Neural cell (in vitro differentiated cells): Measurements from ENCODE around the gene ARHGAP35. TPM values are rescaled to one million over a fixed set of nuclear protein-coding genes. Genes with fewer than 3 reads are reported as not detected.
"Not testable (repeated sequence)": the region's sequence is repeated elsewhere in the genome, so short reads cannot be mapped to it uniquely, and the experiment has no call there.

Experiments used
- H2AFZ ChIP-seq: fragments of 200-600, 300-800 bp; sonication (generic), shearing (Covaris generic); 2 replicates; pipeline ENCODE4 v1.6.0; 2014; ENCODE audit warnings: low read depth, mild to moderate bottlenecking, antibody characterized with exemption, low read length, moderate library complexity
- H3F3A ChIP-seq: fragments of 200-600 bp; shearing (Covaris generic); 2 replicates; pipeline ENCODE4 v1.6.1; 2016; ENCODE audit warnings: mild to moderate bottlenecking, moderate library complexity, mixed read lengths, antibody characterized with exemption, low read length; ENCODE audit not compliant: insufficient read depth, poor library complexity, severe bottlenecking
- H3K27ac ChIP-seq: fragments of 200-600, 300-800 bp; sonication (generic), shearing (Covaris generic); 2 replicates; pipeline ENCODE4 v1.5.1; 2014; ENCODE audit warnings: mild to moderate bottlenecking, low read length, moderate library complexity
- H3K27me3 ChIP-seq: fragments of 300-800, 200-600 bp; sonication (generic), shearing (Covaris generic); 2 replicates; pipeline ENCODE4 v1.6.0; 2014; ENCODE audit warnings: mild to moderate bottlenecking, low read depth, low read length, moderate library complexity; ENCODE audit not compliant: insufficient read depth
- H3K36me3 ChIP-seq: fragments of 300-800, 200-600 bp; sonication (generic), shearing (Covaris generic); 2 replicates; pipeline ENCODE4 v1.5.1; 2014; ENCODE audit warnings: mild to moderate bottlenecking, antibody characterized with exemption, low read length, moderate library complexity; ENCODE audit not compliant: insufficient read depth
- H3K4me2 ChIP-seq: fragments of 300-800, 200-600 bp; sonication (generic), shearing (Covaris generic); 2 replicates; pipeline ENCODE4 v1.6.0; 2014; ENCODE audit warnings: mild to moderate bottlenecking, low read length
- H3K4me3 ChIP-seq: fragments of 300-800, 200-600 bp; sonication (generic), shearing (Covaris generic); 2 replicates; pipeline ENCODE4 v1.5.1; 2014; ENCODE audit warnings: mild to moderate bottlenecking, low read length, moderate library complexity
- H3K79me2 ChIP-seq: fragments of 200-600 bp; shearing (Covaris generic); replicated peaks from 2 replicates; pipeline ENCODE4 v1.6.0; 2014; ENCODE audit warnings: mild to moderate bottlenecking, low read length, moderate library complexity; ENCODE audit not compliant: insufficient read depth
- H3K9ac ChIP-seq: fragments of 300-800, 200-600 bp; sonication (generic), shearing (Covaris generic); 2 replicates; pipeline ENCODE4 v1.6.1; 2016; ENCODE audit warnings: mild to moderate bottlenecking, low read length, mixed read lengths
- H3K9me2 ChIP-seq: fragments of 200-600 bp; shearing (Covaris generic); 2 replicates; pipeline ENCODE4 v1.6.1; 2016; ENCODE audit warnings: mild to moderate bottlenecking, low read length, mixed read lengths; ENCODE audit not compliant: insufficient read depth
- H3K9me3 ChIP-seq: fragments of 200-600, 300-800 bp; sonication (generic), shearing (Covaris generic); 2 replicates; pipeline ENCODE4 v1.6.1; 2016; ENCODE audit warnings: mild to moderate bottlenecking, mixed run types, low read length, moderate library complexity, mixed read lengths
- H4K20me1 ChIP-seq: fragments of 200-600 bp; shearing (Covaris generic); 2 replicates; pipeline ENCODE4 v1.6.1; 2016; ENCODE audit warnings: mild to moderate bottlenecking, mixed run types; ENCODE audit not compliant: insufficient read depth
- CTCF ChIP-seq: fragments of 450-650 bp; IDR thresholded peaks from 2 replicates; pipeline ENCODE4 v1.5.1; 2014; ENCODE audit warnings: antibody characterized with exemption, mild to moderate bottlenecking, moderate library complexity; ENCODE audit not compliant: poor library complexity, severe bottlenecking
- EP300 ChIP-seq: fragments of 450-650 bp; conservative IDR thresholded peaks from 2 replicates; pipeline ENCODE4 v1.6.1; 2014; ENCODE audit warnings: antibody characterized with exemption, mild to moderate bottlenecking, moderate library complexity; ENCODE audit not compliant: poor library complexity, severe bottlenecking
- EZH2 ChIP-seq: fragments of 200-600, 300-800 bp; shearing (Covaris generic), sonication (generic); IDR thresholded peaks from 2 replicates; pipeline ENCODE4 v1.6.1; 2014; ENCODE audit warnings: antibody characterized with exemption, low read length, borderline replicate concordance, mild to moderate bottlenecking; ENCODE audit not compliant: insufficient read depth, poor library complexity, severe bottlenecking
- MXI1 ChIP-seq: fragments of 450-650 bp; conservative IDR thresholded peaks from 2 replicates; pipeline ENCODE4 v1.6.1; 2014; ENCODE audit warnings: antibody characterized with exemption, mild to moderate bottlenecking; ENCODE audit not compliant: poor library complexity, severe bottlenecking
- POLR2AphosphoS5 ChIP-seq: IDR thresholded peaks from 2 replicates; pipeline ENCODE4 v1.6.1; 2012
- RAD21 ChIP-seq: fragments of 450-650 bp; conservative IDR thresholded peaks from 2 replicates; pipeline ENCODE4 v1.6.1; 2014; ENCODE audit warnings: antibody characterized with exemption, mild to moderate bottlenecking, moderate library complexity
- REST ChIP-seq: IDR thresholded peaks from 2 replicates; pipeline ENCODE4 v1.6.1; 2012; ENCODE audit warnings: borderline replicate concordance
- SMC3 ChIP-seq: fragments of 450-650 bp; conservative IDR thresholded peaks from 2 replicates; pipeline ENCODE4 v1.6.1; 2014; ENCODE audit warnings: antibody characterized with exemption, mild to moderate bottlenecking, moderate library complexity; ENCODE audit not compliant: poor library complexity
- TAF1 ChIP-seq: IDR thresholded peaks from 2 replicates; pipeline ENCODE4 v1.6.1; 2012; ENCODE audit warnings: low read depth
- polyA plus RNA-seq: library from polyadenylated mRNA; depleted of rRNA; stranded (reverse); fragments of >200 nt; gene quantifications from 2 replicates; pipeline ENCODE4 v1.2.3, GENCODE V29; 2014

ARHGAP35 gene
- polyA plus RNA-seq, 1 donor from 2014 or later = 29.5 TPM

GRCh38 chr19:46882034-46882433 lies 21.2 kb downstream of the ARHGAP35 start:
- no peak overlapping the region for H3K4me2 ChIP-seq
- H3K27ac ChIP-seq = no peak overlapping the region

GRCh38 chr19:46882751-46883150 lies 22.0 kb downstream of the ARHGAP35 start:
- H3K36me3 ChIP-seq, H3F3A ChIP-seq, H3K9ac ChIP-seq, H2AFZ ChIP-seq, H3K4me3 ChIP-seq, H3K9me2 ChIP-seq, H3K4me2 ChIP-seq, H3K9me3 ChIP-seq, H3K27ac ChIP-seq, H3K27me3 ChIP-seq, H4K20me1 ChIP-seq: not testable (repeated sequence)
- peaks cover 63% of the 10 kb centered on the region for H3K79me2 ChIP-seq

More at GRCh38 chr19:46882034-46882433, 21.2 kb downstream of the ARHGAP35 start:
- Histone ChIP-seq H3K9me3 (no peaks in the 10 kb centered on the region), H3K36me3 (no peaks in the 10 kb centered on the region), H3K79me2 (peaks cover 56% of the 10 kb centered on the region), H3F3A (no peaks in the 10 kb centered on the region), H3K27me3 (no peaks in the 10 kb centered on the region), H4K20me1 (no peaks in the 10 kb centered on the region), H3K4me3 (no peak overlapping the region), H3K9me2 (no peaks in the 10 kb centered on the region), H2AFZ (no peak overlapping the region), H3K9ac (no peak overlapping the region)
- TF ChIP-seq TAF1 = no peak
- no peak for TF ChIP-seq EZH2

GRCh38 chr19:46885411-46885810 lies 24.6 kb downstream of the ARHGAP35 start:
- H3K79me2 ChIP-seq = peaks cover 71% of the 10 kb centered on the region
- H3K9ac ChIP-seq = no peak overlapping the region
- no peaks in the 10 kb centered on the region for H3K9me2 ChIP-seq
- TF ChIP-seq EP300 (no peak), REST (no peak), SMC3 (no peak), POLR2AphosphoS5 (no peak), CTCF (no peak), MXI1 (no peak), RAD21 (no peak), EZH2 (no peak), TAF1 (no peak)
- no peaks in the 10 kb centered on the region for H4K20me1 ChIP-seq
- no peaks in the 10 kb centered on the region for H3K27me3 ChIP-seq
- no peak overlapping the region for H3K4me2 ChIP-seq
- no peak overlapping the region for H3K27ac ChIP-seq
- H2AFZ ChIP-seq = no peak overlapping the region
- H3F3A ChIP-seq = no peaks in the 10 kb centered on the region
- H3K9me3 ChIP-seq = no peaks in the 10 kb centered on the region
- no peaks in the 10 kb centered on the region for H3K36me3 ChIP-seq
- H3K4me3 ChIP-seq = no peak overlapping the region
